RWPE2 (cell line): ENCODE data around the gene DAD1.

Experiments used
- ATAC-seq: fragments of 200-7000 bp; cut with Tn5 transposase; 3 replicates; pipeline ENCODE4 v1.9.1; 2021; ENCODE audit warnings: low read depth
- DNase-seq: peaks from one replicate; pipeline ENCODE4 v3.0.0-alpha.2; 2020; ENCODE audit warnings: low spot score
- H3K27ac ChIP-seq: fragments of 450-650 bp; 2 replicates; pipeline ENCODE4 v1.5.1; 2017; ENCODE audit warnings: mild to moderate bottlenecking; ENCODE audit not compliant: poor library complexity, severe bottlenecking
- H3K27me3 ChIP-seq: fragments of 250-450 bp; sonication (Bioruptor Pico); 2 replicates; pipeline ENCODE4 v1.5.1; 2021; ENCODE audit warnings: mild to moderate bottlenecking, moderate library complexity; ENCODE audit not compliant: insufficient read depth, poor library complexity, severe bottlenecking
- H3K36me3 ChIP-seq: fragments of 250-450 bp; sonication (Bioruptor Pico); 2 replicates; pipeline ENCODE4 v1.5.1; 2020; ENCODE audit warnings: low read depth, mild to moderate bottlenecking, moderate library complexity
- H3K4me1 ChIP-seq: fragments of 250-450 bp; sonication (Bioruptor Pico); 2 replicates; pipeline ENCODE4 v1.5.1; 2021; ENCODE audit warnings: mild to moderate bottlenecking, moderate library complexity; ENCODE audit not compliant: insufficient read depth, poor library complexity, severe bottlenecking
- H3K4me3 ChIP-seq: fragments of 250-450 bp; sonication (Bioruptor Pico); 2 replicates; pipeline ENCODE4 v1.5.1; 2021; ENCODE audit warnings: mild to moderate bottlenecking, moderate library complexity; ENCODE audit not compliant: severe bottlenecking
- H3K9me3 ChIP-seq: fragments of 250-450 bp; sonication (Bioruptor Pico); 2 replicates; pipeline ENCODE4 v1.5.1; 2021; ENCODE audit warnings: mild to moderate bottlenecking, moderate library complexity; ENCODE audit not compliant: severe bottlenecking
- TF ChIP-seq, protein P1 (sequence below): fragments of 450-650 bp; IDR thresholded peaks from one replicate; pipeline ENCODE4 v1.5.1; 2017; ENCODE audit warnings: mild to moderate bottlenecking, moderate library complexity; ENCODE audit not compliant: poor library complexity, severe bottlenecking

The DAD1 gene

DNA sequence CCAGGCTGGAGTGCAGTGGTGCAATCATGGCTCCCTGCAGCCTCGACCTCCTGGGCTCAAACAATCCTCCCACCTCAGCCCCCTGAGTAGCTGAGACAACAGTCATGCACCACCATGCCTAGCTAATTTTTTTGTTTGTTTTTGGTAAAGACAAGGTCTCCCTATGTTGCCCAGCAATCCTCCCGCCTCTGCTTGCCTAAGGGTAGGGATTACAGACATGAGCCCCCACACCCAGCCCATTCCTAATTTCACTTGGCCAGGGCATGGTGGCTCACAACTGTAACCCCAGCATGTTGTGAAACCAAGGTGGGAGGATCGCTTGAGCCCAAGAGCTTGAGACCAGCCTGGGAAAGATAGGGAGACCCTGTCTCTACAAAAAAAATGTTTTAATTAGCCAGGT lies 9.1 kb downstream of the DAD1 start:
- H3K27me3 ChIP-seq, result no peaks in the 10 kb centered on the region
- ATAC-seq, result no peak
- no peaks in the 10 kb centered on the region for H3K4me1 ChIP-seq

GRCh38 chr14:22579236-22579635 lies 9.8 kb downstream of the DAD1 start:
- Histone ChIP-seq H3K4me3 (no peak overlapping the region), H3K4me1 (no peaks in the 10 kb centered on the region), H3K27me3 (no peaks in the 10 kb centered on the region), H3K27ac (no peak overlapping the region), H3K9me3 (no peaks in the 10 kb centered on the region), H3K36me3 (peaks cover 55% of the 10 kb centered on the region)
- no peak for ATAC-seq
- TF ChIP-seq, protein P1, sequence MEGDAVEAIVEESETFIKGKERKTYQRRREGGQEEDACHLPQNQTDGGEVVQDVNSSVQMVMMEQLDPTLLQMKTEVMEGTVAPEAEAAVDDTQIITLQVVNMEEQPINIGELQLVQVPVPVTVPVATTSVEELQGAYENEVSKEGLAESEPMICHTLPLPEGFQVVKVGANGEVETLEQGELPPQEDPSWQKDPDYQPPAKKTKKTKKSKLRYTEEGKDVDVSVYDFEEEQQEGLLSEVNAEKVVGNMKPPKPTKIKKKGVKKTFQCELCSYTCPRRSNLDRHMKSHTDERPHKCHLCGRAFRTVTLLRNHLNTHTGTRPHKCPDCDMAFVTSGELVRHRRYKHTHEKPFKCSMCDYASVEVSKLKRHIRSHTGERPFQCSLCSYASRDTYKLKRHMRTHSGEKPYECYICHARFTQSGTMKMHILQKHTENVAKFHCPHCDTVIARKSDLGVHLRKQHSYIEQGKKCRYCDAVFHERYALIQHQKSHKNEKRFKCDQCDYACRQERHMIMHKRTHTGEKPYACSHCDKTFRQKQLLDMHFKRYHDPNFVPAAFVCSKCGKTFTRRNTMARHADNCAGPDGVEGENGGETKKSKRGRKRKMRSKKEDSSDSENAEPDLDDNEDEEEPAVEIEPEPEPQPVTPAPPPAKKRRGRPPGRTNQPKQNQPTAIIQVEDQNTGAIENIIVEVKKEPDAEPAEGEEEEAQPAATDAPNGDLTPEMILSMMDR, result no peak
- no peak for DNase-seq

More for the DNA sequence above, 9.1 kb downstream of the DAD1 start:
- TF ChIP-seq, protein P1, result no peak
- no peak overlapping the region for H3K4me3 ChIP-seq
- H3K9me3 ChIP-seq, result no peaks in the 10 kb centered on the region
- no peak for DNase-seq
- peaks cover 53% of the 10 kb centered on the region for H3K36me3 ChIP-seq
- no peak overlapping the region for H3K27ac ChIP-seq

DNA sequence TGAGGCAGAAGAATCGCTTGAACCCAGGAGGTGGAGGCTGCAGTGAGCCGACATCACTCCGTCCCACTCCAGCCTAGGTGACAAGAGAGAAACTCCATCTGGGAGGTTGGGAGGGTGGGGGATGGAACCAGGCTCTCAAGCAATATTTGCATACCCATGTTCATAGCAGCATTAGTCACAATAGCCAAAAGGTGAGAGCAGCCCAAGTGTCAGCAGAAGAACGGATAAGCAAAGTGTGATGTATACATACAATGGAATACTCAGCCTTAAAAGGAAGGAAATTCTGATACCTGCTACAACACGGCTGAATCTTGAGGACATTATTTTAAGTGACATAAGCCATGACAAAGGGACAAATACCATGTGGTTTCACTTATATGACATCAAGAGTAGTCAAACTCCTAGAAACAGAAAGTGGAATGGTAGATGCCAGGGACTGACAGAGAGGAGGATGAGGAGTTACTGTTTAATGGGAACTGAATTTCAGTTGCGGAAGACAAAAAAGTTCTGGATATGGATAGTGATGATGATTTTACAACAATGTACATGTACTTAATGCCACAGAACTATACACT lies 11.6 kb downstream of the DAD1 start:
- H3K9me3 ChIP-seq, result no peaks in the 10 kb centered on the region
- ATAC-seq, result no peak

DNA sequence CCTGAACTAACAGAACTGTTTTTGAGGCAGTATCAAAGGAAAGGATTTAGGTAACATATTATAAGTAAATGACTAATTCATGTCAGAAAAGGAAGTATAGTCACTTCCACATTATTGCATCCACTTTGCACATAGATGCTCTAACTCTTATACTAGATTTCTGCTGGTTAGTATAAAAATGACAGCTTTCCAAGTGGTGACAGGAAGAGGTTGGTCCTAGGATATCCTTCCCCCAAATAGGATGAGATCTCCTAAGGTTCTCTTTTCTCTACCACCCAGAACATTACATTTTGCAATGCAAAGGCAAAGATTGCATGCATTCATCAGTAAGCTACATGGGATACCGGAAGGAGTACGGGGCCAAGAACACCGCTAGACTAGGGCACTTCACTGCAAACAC lies 15.2 kb downstream of the DAD1 start:
- H3K4me3 ChIP-seq, result no peak overlapping the region
- H3K27me3 ChIP-seq, result no peaks in the 10 kb centered on the region
- TF ChIP-seq, protein P1, result no peak
- ATAC-seq, result no peak
- H3K27ac ChIP-seq, result peak overlapping the region; percentile 64
- H3K36me3 ChIP-seq, result peaks cover 84% of the 10 kb centered on the region
- H3K9me3 ChIP-seq, result no peaks in the 10 kb centered on the region
- H3K4me1 ChIP-seq, result peaks cover 14% of the 10 kb centered on the region
- DNase-seq, result no peak

More for the DNA sequence above, 11.6 kb downstream of the DAD1 start:
- H3K27me3 ChIP-seq, result no peaks in the 10 kb centered on the region
- TF ChIP-seq, protein P1, result no peak
- H3K27ac ChIP-seq, result no peak overlapping the region
- H3K4me1 ChIP-seq, result peaks cover 8% of the 10 kb centered on the region
- no peak overlapping the region for H3K4me3 ChIP-seq
- no peak for DNase-seq
- peaks cover 62% of the 10 kb centered on the region for H3K36me3 ChIP-seq

GRCh38 chr14:22572562-22573058 lies 16.4 kb downstream of the DAD1 start:
- TF ChIP-seq, protein P1, result no peak
- Histone ChIP-seq H3K4me1 (peaks cover 14% of the 10 kb centered on the region), H3K27ac (peak overlapping the region; percentile 64), H3K9me3 (no peaks in the 10 kb centered on the region), H3K27me3 (no peaks in the 10 kb centered on the region), H3K36me3 (peaks cover 89% of the 10 kb centered on the region), H3K4me3 (no peak overlapping the region)
- DNase-seq (no peak), ATAC-seq (peak; percentile 87)
